Measurements from ENCODE around the gene ROPN1B.

ROPN1B gene

DNA sequence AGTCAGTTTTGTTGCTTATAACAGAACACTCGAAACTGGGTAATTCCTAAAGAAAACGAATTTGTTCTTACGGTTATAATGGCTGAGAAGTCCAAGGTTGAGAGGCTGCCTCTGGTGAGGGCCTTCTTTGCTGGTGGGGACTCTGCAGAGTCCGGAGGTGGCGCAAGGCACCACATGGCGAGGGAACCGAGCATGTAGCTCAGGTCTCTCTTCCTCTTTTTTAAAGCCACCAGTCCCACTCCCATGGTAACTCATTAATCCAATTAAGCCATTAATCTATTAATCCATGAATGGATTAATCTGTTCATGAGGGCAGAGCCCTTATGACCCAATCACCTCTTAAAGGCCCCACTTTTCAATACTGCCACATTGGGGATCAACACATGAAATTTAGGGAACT is 50.0 kb downstream of the ROPN1B start:
- no peak for TF ChIP-seq ZNF274 (IDR thresholded peaks at IDR 0.05; ENCODE audit: low read depth, low read length)

DNA sequence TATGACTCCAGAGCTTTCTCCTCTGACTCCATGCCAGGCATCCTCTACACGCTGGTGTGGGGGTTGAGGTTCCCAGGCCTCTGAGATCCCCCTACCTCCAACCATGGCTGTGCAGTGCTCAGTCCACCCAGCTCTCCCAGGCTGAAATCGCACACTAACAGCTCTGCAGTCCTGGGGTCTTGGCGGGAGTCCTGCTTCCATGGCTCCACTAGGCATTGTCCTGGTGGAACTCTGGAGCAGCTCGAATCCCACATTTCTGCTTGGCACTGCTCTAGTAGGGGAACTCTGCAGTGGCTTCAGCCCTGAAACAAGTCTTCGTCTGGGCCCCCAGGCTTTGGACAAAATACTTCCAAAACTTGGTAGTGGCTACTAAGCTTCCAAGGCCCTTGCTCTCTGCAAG is 50.7 kb downstream of the ROPN1B start:
- no peak overlapping the region for H3K4me3 ChIP-seq (ENCODE audit: low read length)
- no peak for TF ChIP-seq ZNF274 (IDR thresholded peaks at IDR 0.05; ENCODE audit: low read depth, low read length)

More for the DNA sequence above, 50.0 kb downstream of the ROPN1B start:
- no peak overlapping the region for H3K4me3 ChIP-seq (ENCODE audit: low read length)

- H3K4me3 ChIP-seq (ENCODE audit: low read length): no peak overlapping the region
- TF ChIP-seq ZNF274 (IDR thresholded peaks at IDR 0.05; ENCODE audit: low read depth, low read length): no peak
Observed at GRCh38 chr3:126021224-126021623, 52.2 kb downstream of the ROPN1B start.

GRCh38 chr3:126021702-126022101 is 52.7 kb downstream of the ROPN1B start:
- H3K4me3 ChIP-seq (ENCODE audit: low read length): no peak overlapping the region

GRCh38 chr3:126022741-126023359 is 53.9 kb downstream of the ROPN1B start:
- no peak overlapping the region for H3K4me3 ChIP-seq (ENCODE audit: low read length)
- no peak for TF ChIP-seq ZNF274 (IDR thresholded peaks at IDR 0.05; ENCODE audit: low read depth, low read length)

More at GRCh38 chr3:126021702-126022101, 52.7 kb downstream of the ROPN1B start:
- TF ChIP-seq ZNF274 (IDR thresholded peaks at IDR 0.05; ENCODE audit: low read depth, low read length): no peak

GRCh38 chr3:126023390-126023789 is 54.4 kb downstream of the ROPN1B start:
- no peak overlapping the region for H3K4me3 ChIP-seq (ENCODE audit: low read length)
- TF ChIP-seq ZNF274 (IDR thresholded peaks at IDR 0.05; ENCODE audit: low read depth, low read length): no peak

- H3K4me3 ChIP-seq (ENCODE audit: low read length): no peak overlapping the region
- no peak for TF ChIP-seq ZNF274 (IDR thresholded peaks at IDR 0.05; ENCODE audit: low read depth, low read length)
Observed at GRCh38 chr3:126024049-126024854, 55.3 kb downstream of the ROPN1B start.

GRCh38 chr3:126025116-126025729 is 56.2 kb downstream of the ROPN1B start:
- no peak for TF ChIP-seq ZNF274 (IDR thresholded peaks at IDR 0.05; ENCODE audit: low read depth, low read length)
- no peak overlapping the region for H3K4me3 ChIP-seq (ENCODE audit: low read length)

DNA sequence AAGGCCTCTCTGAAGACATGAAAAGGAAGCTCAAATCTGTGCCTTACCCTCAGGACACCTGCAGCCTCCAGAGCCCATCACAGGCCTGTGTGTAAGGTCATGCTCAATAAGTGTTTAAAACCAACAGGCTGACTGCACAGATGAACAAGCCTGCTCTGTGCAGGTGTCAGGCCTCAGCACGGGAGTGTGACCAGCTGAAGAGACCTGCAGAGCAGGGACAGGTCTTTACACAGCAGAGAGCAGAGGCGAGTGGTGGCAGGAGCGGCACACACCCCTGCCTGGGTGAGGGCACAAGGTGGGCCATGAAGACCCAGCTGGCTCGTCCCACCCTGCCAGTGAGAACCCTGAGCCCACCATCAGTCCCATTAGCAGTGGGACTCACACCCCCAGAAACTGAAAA is 56.9 kb downstream of the ROPN1B start:
- no peak overlapping the region for H3K4me3 ChIP-seq (ENCODE audit: low read length)

DNA sequence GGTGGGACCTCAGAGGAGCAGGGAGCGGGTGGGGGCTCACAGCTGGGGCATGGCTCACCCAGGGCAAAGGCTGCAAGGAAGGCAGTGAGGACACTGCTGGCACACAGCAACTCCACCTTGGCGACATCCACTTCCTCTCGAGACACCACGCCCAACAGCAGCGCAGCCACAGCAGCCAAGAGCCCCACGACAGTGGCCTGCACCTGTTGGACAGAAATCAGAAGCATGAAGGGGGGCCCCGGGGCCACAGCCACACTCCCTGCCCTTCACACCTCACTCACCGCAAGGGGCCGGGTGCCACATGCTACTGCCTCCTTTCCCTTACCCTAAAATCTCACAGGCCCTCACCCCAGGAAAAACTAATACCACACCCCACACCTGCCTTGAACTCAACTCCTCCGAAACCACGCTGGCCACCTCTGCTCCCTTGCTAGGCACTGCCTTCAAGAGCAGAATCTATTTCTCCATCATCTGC is 57.3 kb downstream of the ROPN1B start:
- no peak overlapping the region for H3K4me3 ChIP-seq (ENCODE audit: low read length)
- no peak for TF ChIP-seq ZNF274 (IDR thresholded peaks at IDR 0.05; ENCODE audit: low read depth, low read length)

More for the DNA sequence above, 56.9 kb downstream of the ROPN1B start:
- TF ChIP-seq ZNF274 (IDR thresholded peaks at IDR 0.05; ENCODE audit: low read depth, low read length): no peak

DNA sequence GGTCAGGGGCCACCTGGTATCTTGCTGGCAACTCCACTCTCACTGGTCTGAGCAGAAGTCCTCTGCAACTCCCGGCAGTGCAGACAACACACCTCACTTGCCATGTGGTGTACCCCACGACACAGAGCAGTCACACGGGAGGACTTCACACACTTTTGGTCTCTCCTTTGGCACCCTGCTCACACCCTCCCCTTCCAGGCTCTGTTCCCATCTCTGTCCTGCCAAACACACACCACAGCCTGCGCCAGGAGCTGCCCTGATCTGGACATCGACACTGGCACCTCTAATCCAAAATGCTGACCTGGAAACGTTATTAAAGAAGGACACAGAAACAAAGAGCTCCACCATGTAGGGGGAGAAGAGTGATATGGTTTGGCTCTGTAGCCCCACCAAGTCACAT is 57.8 kb downstream of the ROPN1B start:
- TF ChIP-seq ZNF274 (IDR thresholded peaks at IDR 0.05; ENCODE audit: low read depth, low read length): no peak
- no peak overlapping the region for H3K4me3 ChIP-seq (ENCODE audit: low read length)

DNA sequence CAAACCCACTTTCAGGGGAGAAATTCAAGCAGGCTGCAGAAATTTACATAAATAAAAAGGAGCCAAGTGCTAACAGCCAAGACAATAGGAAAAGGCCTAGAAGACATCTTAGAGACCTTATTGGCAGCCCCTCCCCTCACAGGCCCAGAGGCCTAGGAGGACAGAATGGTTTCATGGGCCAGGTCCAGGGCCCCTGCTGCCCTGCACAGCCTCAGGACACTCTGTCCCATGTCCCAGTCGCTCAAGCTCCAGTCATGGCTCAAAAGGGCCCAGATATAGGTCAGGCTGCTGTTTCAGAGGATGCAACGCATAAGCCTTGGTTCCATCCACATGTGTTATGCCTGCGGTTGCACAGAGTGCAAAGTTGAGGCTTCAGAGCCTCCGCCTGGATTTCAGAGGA is 59.1 kb downstream of the ROPN1B start:
- H3K4me3 ChIP-seq (ENCODE audit: low read length): no peak overlapping the region
- TF ChIP-seq ZNF274 (IDR thresholded peaks at IDR 0.05; ENCODE audit: low read depth, low read length): no peak

DNA sequence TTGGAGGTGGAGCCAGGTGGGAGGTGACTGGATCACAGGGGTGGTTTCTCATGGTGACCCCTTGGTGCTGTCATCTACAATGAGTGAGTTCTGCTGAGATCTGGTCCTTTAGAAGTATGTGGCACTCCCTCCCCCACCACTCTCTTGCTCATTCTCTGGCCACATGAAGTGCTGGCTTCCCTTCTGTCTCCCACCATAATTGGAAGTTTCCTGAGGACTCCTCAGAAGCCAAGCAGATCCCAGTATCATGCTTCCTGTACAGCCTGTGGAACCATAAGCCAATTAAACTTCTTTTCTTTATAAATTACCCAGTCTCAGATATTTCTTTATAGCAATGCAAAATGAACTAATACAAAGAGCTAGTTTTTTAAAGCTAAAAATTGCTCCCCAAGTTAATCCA is 60.3 kb downstream of the ROPN1B start:
- no peak for TF ChIP-seq ZNF274 (IDR thresholded peaks at IDR 0.05; ENCODE audit: low read depth, low read length)
- H3K4me3 ChIP-seq (ENCODE audit: low read length): no peak overlapping the region

- TF ChIP-seq ZNF274 (IDR thresholded peaks at IDR 0.05; ENCODE audit: low read depth, low read length): no peak
- H3K4me3 ChIP-seq (ENCODE audit: low read length): no peak overlapping the region
Observed at GRCh38 chr3:126030455-126030854, 61.5 kb downstream of the ROPN1B start.

All from GM08714 (cell line).